ENCODE data around the gene PCSK6.
"Not testable (repeated sequence)": the region's sequence is repeated elsewhere in the genome, so short reads cannot be mapped to it uniquely, and the experiment has no call there.

GRCh38 chr15:101356512-101357172, 132.9 kb downstream of the PCSK6 start:
- not testable (repeated sequence) for TF ChIP-seq CTCF (IDR thresholded peaks at IDR 0.05; ENCODE audit: poor library complexity, severe bottlenecking); TAF1 (IDR thresholded peaks at IDR 0.05; ENCODE audit: low read depth); EP300 (conservative IDR thresholded peaks at IDR 0.05; ENCODE audit: poor library complexity, severe bottlenecking); POLR2AphosphoS5 (IDR thresholded peaks at IDR 0.05)

All from neural cell (in vitro differentiated cells).